Measurements from ENCODE around the gene HIPK3.
"Not testable (repeated sequence)": the region's sequence is repeated elsewhere in the genome, so short reads cannot be mapped to it uniquely, and the experiment has no call there.

Gene HIPK3

GRCh38 chr11:33366918-33367317 is 109.7 kb downstream of the HIPK3 start:
- no peak for DNase-seq

- not testable (repeated sequence) for DNase-seq
Measured at GRCh38 chr11:33368475-33368874, 111.3 kb downstream of the HIPK3 start.

GRCh38 chr11:33368931-33369330 is 111.8 kb downstream of the HIPK3 start:
- DNase-seq = no peak

GRCh38 chr11:33373636-33374035 is 116.5 kb downstream of the HIPK3 start:
- DNase-seq = no peak

GRCh38 chr11:33375236-33375635 is 118.1 kb downstream of the HIPK3 start:
- DNase-seq = no peak

- DNase-seq = no peak
Measured at GRCh38 chr11:33375688-33376311, 118.6 kb downstream of the HIPK3 start, which contains the start of gene KIAA1549L. Gene KIAA1549L (plus strand): TSS chr11:33376108.

GRCh38 chr11:33376331-33377310 is 119.4 kb downstream of the HIPK3 start:
- no peak for DNase-seq

- no peak for DNase-seq
Measured at GRCh38 chr11:33377412-33378370, 120.5 kb downstream of the HIPK3 start.

- DNase-seq = no peak
Measured at GRCh38 chr11:33379947-33380346, 122.8 kb downstream of the HIPK3 start.

GRCh38 chr11:33383075-33383919 is 126.1 kb downstream of the HIPK3 start:
- no peak for DNase-seq

- DNase-seq = no peak
Measured at GRCh38 chr11:33383920-33384209, 126.7 kb downstream of the HIPK3 start.

GRCh38 chr11:33384220-33384619 is 127.0 kb downstream of the HIPK3 start:
- DNase-seq = no peak

- DNase-seq = no peak
Measured at GRCh38 chr11:33387581-33387980, 130.4 kb downstream of the HIPK3 start.

- no peak for DNase-seq
Measured at GRCh38 chr11:33387996-33388395, 130.8 kb downstream of the HIPK3 start.

- DNase-seq = no peak
Measured at GRCh38 chr11:33388793-33389525, 131.8 kb downstream of the HIPK3 start.

GRCh38 chr11:33389635-33390034 is 132.5 kb downstream of the HIPK3 start:
- no peak for DNase-seq

- no peak for DNase-seq
Measured at GRCh38 chr11:33390944-33391892, 134.0 kb downstream of the HIPK3 start.

GRCh38 chr11:33391893-33392251 is 134.7 kb downstream of the HIPK3 start:
- no peak for DNase-seq

GRCh38 chr11:33394431-33395109 is 137.4 kb downstream of the HIPK3 start:
- no peak for DNase-seq

GRCh38 chr11:33396361-33396760 is 139.2 kb downstream of the HIPK3 start:
- no peak for DNase-seq
